HG02885 (cell line): ENCODE data around the gene RPS27L.

Experiments
- ATAC-seq: cut with Tn5 transposase; IDR thresholded peaks from one replicate; pipeline ENCODE4 v1.9.1; 2021; ENCODE audit warnings: mild to moderate bottlenecking; ENCODE audit not compliant: unreplicated experiment, poor library complexity

The RPS27L gene

DNA sequence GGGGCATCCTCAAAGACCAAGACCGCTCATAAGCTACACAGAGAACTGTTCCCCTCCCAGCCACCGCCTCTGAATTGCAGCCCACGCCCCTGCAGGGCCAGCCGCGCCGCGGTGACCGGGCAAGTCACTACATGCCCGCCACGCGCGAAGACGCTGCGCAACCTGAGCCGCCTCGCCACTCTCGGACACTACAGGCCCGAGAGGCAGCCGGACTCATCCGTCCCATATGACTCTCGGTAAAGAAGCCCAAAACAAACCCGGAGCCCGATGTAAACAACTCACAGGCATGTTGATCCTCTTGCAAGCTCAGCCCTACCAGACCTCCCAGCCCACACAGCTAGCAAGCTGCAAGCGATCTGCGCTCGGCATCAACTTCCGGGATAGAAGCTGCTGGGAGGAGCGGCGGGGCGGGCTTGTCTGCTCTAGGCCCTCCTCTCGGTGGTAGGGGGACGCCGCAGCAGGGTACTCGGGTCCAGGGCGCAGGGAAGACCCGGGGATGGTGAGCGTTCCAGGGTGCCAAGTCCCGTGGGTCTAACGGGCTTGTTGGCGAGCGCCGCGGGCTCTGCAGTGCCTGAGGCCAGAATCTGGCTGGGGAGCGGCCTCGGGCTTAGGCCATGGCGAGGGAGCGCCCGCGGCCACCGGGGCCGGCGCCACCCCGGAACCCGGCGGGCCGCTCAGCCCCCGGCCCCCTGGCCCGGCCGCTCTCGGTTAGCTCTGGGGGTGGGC, at the start of gene RPS27L:
Gene RPS27L, minus strand, starts transcription at position 360 of the 726 bp plus-strand sequence. Its CDS starts 72 bp downstream, at position 288.
- peak; percentile 91 for ATAC-seq

DNA sequence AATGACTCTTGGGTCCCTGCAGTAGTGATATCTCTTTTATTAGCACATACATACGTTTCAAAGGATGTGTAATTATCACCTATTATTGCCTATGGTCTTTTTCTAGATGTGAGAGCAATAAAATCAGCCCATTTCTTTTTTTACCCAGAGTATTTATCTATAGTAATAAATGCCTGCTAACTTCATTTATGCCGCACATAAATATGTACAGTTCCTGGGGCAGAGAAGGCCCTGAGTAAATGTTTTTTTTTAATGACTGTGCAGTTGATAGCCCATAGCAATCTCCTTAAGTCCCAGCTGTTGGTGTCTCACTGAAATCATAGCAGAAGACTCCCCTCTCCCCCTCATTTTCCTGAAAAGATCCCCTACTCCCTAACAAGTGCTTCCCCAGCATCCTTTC, 48.8 kb upstream of the RPS27L start:
- no peak for ATAC-seq

DNA sequence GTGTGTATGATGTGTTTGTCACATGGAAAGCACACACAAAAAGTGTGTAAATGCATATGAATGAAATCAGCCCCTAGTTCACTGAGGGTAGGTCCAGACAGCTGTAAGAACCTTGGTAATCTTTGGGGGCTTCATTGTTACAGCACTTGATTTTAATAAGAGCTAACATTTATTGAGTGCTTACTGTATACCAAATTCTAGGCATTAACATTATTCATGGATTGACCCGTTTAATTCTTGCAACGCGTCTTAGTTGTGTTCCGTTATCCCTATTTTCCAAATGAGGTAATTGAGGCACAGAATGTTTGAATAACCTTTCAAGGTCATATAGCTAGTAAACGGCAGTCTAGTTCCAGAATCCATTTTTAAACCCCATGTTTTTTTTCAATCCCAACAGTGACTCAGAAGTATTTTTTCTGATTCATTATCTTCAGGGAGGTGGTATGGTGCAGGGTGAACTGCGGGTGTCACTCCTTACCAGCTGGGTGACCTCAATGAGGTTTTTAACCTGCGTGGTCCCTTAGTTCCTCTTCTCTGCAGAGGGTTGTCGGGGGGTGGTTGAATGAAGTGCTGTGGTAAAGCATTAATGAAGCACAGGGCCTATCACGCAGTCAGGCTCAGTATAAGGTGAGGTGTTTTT, 46.3 kb upstream of the RPS27L start:
- no peak for ATAC-seq

DNA sequence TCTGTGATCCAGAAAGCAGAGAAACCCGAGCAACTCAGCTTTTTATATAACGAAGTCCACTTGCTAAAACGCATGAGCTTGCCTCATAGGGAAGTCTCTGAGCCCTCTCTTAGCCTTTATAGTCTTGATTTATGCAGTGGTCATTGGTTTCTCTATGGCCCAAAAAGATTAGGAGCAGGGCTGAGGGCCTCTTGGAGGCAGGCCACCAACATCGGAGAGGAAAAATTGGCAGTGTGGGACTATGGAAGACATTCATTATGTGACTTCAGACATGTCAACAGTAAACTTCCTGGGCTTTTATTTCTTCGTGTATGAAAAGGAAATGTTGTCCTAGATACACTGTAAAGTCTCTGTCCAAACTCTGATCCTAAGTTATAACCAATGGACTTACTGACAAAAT, 45.6 kb upstream of the RPS27L start:
- ATAC-seq, result no peak

DNA sequence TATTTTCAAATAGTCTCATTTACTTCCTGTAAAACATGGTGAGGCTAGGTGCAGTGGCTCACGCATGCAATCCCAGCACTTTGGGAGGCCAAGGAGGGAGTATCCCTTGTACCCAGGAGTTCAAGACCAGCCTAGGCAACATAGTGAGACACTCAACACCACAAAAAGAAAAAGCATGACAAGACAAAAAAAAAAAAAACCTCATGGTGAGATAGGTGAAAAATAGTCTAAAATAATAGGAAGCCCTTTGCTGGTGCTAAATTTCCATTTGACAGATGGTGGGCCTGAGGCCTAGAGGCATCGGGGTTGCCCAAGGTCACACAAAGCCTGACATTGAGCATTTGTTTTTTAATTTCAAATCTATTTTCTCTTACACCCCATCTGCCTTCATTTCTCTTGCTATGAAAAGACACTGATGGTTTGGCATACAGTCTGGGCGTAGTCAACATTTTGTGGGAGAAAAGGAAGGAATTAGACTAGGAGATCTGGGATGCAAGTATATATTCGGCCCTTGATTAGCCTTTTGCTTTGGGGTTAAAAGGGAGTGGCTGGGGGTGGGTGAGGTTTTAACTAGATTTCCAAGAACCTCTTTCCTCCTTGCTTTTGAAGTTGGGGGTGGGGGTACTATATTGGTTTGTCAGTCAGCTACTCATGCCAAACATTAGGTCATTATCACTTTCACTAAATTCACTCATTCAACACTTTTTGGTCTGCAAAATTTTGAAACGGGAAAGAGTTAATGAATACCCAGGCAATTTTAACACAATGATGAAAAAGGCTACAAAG, 43.4 kb upstream of the RPS27L start:
- no peak for ATAC-seq

DNA sequence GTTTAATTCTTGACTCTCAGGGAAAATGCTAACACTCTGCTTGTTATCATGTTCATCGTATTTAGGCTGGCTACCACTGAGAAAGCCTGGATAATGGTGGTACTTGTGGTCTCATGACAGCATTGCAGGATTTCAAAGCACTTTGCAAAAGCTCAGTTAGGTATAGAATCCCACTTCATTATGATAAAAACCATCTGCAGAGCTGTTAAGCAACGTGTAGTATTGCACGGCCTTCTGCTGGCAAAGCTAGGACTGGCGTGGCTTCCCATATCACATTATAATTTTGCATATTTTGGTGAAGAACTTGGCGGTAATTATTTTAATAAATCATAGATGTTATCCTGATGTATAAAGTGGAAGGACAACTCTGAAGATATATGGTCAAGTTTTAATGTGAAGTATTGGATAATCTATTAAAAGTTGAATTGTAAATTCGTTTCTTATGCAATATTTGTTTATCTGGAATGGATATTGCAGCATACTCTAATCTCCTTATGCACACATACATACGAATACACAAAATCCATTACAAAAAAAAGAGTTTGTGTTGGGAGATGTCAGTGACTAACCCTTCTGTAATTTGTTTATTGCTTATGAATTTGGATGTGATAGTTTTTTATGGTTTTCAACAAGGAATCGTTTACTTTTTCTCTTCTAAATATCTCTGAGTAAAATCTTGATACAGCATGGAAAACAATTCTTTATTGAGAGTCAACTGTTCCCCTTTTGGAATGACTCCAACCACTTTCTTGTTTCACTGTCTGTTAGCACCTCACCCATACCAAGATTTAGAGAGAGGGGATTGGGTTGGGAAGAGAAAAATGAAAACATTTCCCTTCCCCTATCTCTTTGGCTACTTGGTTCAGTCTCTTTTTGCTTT, 41.3 kb upstream of the RPS27L start:
- no peak for ATAC-seq

DNA sequence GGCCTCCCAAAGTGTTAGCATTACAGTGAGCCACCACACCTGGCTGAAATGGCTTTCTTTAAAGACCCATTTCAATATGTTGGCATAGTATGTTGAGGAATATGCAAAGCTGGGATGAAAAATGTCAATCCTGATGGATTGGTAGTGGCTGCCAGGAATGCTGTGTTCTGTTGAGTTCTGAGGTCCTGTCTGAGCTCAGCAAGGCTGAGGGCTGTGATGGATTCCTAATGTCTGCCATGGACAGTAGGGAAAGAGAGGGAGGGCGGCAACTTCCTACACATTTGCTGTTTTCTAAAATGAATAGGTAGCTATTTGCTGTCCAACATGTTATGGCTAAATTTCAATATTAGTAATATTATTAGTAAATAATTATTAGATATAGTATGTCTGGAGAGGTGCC, 40.3 kb upstream of the RPS27L start:
- ATAC-seq, result no peak

DNA sequence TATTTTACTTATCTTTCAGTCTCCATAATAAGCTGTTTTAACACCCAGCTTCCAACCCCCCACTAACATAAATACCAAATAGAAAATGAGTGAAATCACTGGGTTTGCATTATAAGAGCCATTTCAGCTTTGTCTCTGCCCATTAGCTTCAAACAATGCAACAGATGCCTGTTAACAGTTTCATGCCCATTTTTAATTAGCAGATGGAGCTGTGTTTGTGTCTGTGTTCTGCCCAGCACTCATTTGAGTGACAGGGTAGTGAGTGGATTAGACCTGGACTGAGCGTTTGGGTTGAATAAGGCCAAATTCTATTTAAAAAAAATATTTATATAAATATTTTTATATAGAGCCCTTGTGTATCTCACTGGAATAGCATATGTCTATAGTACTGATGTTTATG, 39.6 kb upstream of the RPS27L start:
- ATAC-seq, result no peak

DNA sequence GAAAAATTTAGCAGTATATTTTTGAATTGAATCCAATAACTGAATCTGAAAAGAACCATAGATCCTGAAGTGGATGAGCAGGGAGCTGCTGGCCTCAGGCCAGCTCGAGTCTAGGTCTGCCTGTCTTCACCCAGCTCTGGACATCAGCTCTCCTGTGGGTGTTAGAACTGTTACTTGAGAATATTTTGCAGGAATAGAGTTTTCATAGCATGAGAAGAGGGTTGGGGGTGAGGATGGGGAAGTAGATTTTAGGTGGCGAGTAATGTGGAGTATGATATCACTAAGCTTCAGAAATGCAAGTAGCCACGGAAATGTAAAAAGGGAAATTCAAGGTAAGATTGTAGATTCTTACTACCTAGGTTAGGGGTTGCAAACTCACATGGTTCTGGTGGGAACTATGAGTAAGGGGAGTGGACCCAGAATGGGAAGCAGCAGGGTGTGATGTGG, 38.3 kb upstream of the RPS27L start:
- ATAC-seq, result no peak

DNA sequence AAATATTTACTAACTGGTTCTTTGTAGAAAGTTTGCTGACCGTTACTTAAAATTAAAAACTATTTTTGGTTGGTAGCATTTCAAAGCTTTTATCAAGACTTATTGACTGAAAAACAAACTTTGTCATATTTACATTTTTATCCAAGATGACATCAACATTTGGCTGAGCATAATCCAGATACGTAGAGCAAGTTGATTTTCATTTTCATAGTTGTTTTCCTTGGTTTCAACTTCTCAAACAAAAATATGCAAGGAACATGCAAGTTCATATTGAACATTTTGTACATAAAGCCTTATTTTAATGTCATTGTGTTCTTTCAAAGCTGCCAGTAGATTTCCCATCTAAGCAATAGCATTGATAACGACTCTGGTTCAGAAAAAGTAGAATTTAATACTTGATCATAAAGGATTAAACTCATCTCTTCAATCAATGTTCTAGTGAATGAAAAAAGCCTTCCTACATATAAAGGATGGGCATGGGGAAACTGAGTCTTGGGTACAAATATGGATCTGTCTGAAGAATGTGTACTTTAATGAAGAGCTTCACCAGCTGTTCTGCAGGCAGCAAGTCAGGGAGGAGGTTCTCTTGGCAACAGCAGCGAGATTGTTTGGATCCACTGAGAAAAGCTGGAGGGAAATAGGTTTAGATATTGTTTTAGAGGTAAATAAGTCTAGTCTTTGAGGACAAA, 37.7 kb upstream of the RPS27L start:
- ATAC-seq, result no peak

DNA sequence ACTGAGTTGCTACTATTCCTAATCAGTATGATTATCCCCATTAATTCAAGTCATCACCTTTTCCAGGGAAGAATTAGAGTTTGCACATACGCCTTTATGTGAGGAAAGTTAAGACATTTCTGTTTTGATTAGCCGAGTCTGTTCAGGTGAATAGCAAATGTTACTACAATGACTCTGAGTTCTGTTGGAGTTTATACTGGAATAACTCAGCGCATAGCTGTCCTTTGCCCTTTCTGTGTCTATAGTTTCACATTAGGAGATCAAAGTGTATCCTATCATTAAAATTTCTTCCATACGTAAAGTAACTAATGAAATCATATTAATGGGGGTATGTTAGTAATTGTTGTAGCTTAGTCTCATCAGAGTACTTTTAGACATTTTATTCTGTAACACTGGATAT, 37.0 kb upstream of the RPS27L start:
- ATAC-seq, result no peak

DNA sequence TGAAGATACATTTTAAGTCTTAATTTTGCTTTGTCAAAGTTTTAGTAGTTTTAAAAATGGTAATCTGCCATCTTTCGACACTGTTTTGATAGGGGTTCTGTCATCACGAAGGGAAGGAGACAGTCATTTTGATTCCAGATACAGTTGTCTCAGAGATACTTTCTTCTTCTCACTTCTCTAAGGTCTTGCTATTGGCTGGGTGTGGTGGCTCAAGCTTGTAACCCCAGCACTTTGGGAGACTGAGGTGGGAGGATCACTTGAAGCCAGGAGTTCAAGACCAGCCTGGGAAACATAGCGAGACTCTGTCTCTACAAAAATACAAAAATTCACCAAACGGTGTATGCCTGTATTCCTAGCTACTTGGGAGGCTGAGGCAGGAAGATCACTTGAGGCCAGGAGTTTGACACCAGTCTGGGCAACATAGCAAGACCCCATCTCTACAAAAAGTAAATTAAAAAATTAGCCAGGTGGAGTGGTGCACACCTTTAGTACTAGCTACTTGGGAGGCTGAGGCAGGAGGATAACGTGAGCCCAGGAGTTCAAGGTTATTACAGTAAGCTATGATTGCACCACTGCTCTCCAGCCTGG, 35.4 kb upstream of the RPS27L start:
- ATAC-seq, result no peak

DNA sequence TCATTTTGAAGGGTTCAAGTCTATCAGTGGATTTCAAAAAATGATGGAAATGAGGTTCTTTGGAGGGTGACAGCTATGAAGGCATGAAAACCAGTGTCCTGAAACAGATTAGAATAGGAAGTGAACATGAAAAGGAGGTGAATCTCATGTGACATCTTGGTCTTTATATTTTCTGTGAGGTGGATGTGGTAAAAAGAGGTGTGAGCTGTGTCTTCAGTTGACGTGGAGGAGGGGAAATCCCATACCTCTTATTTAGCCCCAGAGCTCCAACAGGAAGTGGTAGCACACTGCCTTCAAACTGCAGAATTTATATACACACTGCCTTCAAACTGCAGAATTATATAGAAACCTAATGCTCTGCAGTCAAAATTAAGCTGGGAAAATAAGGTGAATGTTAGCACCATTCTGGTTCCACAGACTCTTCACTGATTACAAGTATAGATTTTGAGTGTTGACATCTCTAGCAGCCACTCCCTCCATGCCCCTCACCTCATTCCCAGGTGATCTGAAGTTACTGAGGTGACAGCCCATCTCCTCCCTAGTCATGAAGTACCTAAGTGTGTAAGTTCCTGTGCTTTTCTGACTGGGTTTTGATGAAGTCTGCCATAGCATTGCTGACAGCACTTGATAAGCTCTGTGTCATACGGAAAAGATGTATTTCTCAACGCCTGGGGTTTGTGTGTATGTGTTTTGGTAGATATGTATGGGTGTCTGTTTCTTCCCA, 34.8 kb upstream of the RPS27L start:
- peak; percentile 50 for ATAC-seq

DNA sequence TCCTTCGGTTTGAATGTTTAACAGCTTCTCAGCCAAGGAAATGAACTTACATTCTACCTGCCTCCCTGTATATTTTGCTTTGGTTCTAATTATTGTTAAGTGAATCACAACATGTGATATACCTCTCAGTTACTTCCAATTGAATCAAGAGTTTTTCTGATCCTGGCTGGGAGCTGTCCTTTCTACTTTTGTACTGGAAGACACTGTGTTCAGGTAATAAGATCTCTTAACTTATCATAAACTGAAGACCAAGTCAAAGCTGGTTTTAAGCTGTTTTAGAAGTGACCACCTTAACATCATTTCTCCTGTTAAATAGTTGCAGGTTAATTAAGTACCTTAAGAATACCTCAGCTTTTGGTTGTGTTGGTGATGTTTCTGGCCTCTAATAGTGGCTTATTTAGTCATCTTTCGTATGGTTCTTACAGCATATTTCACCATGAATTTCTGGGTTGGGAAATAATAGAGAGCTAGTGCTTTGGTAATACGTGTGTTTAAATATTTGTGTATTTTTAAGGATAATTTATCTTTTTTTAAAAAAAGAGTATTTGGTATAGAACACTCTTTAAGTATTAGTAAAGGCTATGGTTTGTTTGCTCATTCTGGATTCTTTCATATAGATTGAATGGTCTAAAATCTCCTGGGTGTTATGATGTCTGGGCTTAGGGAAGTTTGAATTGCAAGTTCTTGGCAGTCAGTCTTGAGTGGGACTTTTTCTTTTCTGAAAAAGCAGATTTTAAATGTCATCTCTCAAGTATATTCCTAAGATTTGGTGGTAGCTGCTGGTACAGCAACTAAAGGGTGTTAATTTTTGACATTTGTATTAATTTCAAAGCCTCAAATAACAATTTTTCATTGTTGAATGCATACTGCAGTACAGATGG, 33.7 kb upstream of the RPS27L start:
- no peak for ATAC-seq

DNA sequence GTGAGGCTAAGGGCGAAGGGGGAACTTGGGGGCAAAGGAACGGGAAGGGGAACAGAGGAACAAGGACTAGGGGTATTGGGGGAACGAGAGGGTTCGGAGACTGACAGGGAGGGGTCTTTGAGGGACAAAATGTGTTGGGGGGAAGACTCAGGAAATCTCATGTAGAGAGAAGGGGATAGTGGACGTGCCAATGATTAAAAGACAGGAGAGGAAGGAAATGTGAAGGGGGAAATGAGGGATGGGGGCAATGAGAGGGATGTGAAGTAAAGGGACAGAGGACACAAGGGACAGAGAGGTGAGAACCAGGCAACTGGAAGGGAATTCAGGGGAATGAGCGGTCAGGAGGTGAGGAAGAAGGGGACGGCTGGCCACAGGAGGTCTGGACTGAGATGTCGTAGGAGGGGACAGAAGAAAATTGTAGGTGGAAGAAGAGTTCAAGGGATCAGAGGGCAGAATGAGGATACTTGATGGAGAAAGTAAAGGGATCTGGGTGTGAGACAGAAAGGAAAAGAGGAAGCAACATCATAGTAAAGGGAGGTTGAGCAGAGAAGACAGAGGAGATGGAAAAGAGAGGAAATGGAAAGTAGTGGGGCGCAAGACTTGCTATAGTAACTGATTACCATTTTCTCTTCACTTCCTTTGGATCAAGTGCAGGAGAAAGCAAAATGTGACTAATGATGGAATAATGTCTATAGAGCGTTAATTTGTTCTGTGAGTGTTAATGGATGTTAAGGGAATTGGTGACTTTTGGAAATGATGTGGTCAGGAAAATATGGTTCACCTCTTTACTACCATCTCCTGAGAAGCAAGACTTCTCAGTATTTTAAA, 32.9 kb upstream of the RPS27L start:
- no peak for ATAC-seq

DNA sequence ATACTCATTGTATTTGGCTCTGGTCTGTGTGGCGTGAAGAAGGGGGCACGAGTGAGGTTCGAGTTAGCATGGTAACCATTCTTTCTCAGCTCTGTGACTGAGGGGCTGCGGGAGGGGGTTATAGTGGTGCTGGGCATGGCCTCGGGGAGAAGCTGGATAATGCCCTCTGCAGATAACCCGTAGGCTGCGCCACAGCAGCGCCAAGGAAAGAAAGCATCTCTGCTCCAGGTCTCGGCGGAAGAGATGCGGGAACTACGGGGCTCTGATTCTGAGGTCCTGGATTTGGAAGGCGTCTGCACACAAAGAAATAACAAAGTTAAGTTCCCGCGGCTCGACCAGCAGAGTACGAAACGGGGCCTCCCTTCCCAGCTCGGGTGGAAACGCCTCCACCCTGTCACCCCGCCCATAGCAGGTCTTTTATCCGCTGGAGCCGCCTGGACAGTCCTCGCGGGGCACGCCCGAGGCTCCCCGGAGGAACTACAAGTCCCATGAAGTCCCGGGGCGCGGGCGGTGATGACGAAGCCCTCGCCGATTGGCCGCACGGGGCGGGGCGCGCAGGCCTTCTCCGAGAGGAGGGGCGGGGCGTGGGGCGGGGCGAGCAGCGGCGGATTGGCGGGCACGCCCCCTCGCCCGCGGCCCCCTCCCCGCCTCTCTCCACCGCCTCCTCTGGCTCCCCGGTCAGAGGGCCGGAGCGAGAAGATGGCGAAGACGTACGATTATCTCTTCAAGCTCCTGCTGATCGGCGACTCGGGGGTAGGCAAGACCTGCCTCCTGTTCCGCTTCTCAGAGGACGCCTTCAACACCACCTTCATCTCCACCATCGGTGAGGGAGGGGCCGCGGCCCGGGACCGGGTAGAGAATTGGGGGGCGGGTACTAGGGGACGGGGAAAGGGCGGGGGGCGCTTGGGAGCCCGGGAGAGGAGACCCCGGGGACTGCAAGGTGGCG, 31.9 kb upstream of the RPS27L start, which contains the start of gene RAB8B:
Gene RAB8B, plus strand, starts transcription at position 681 of the 946 bp plus-strand sequence. Its CDS starts 19 bp downstream, at position 700.
- ATAC-seq, result peak; percentile 83
